ENCODE measurements around the gene ADAMTS3.

GRCh38 chr4:72531768-72532290 lies 37.2 kb downstream of the ADAMTS3 start:
- no peak for TF ChIP-seq CTCF (IDR thresholded peaks at IDR 0.05)
- TF ChIP-seq POLR2A (IDR thresholded peaks at IDR 0.05): no peak
